ENCODE results near the gene AZI2. TPM values are rescaled to one million over a fixed set of nuclear protein-coding genes. Genes with fewer than 3 reads are reported as not detected.

AZI2 gene
- polyA plus RNA-seq, 1 donor (not counting 4 experiments of a cell fraction or from before 2014, with no cell fraction given): 81.8 TPM

DNA sequence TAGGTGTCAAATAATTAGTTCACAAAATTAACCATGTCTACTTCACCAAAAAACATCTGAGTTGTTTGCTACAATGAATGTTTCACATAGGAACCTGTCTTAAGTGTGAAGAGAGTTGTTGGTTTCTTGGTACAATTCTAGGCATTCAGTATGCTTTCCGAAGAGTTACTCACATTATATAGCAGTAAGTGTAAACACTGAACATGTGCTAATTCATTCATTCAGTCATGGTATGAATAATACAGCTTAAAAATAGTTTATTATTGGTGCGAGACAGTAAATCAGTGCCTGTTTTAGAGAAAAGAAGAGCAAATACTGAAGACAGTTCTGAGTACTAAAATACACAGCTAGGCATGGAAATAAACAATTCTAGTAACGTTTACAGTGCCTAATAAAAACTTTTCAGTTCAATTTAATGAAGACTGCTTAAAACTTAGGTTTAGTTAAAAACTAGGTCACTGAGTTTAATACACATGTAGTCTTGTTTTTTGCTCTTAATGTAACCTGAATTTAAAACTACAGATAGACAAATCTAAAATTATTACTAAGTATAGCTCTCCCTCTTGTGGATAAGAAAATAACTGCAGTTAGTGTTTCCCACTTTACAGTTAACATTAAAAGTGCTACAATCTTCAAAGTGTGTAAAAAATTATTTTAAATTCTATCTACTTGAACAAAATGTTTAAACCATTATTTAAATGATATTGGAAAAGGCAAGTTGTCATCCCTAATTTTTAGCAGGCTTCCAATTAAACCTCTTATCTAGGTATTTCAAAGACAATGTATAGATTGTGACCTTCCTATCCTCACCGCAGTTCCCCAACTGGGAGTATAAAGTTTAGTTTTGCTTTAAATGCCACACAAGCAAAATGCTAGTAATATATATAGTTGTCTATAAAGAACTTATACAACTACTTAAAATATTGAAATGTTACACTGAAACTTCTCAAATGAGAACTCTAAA lies 20.2 kb downstream of the AZI2 start:
- no peak for FAIRE-seq
- no peak overlapping the region for H2AFZ ChIP-seq (ENCODE audit: control insufficient read depth, low read length)
- peak in 1 of 3 experiments; percentile 38 for TF ChIP-seq CTCF (optimal IDR thresholded peaks at IDR 0.05 in 1 of 3, IDR thresholded peaks at IDR 0.05 in 1 of 3, conservative IDR thresholded peaks at IDR 0.05 in 1 of 3; ENCODE audit: extremely low read depth in 1 of 3, insufficient read depth in 2 of 3, low read length in 3 of 3)
- no peak for TF ChIP-seq EZH2 (IDR thresholded peaks at IDR 0.05; ENCODE audit: low read length)

DNA sequence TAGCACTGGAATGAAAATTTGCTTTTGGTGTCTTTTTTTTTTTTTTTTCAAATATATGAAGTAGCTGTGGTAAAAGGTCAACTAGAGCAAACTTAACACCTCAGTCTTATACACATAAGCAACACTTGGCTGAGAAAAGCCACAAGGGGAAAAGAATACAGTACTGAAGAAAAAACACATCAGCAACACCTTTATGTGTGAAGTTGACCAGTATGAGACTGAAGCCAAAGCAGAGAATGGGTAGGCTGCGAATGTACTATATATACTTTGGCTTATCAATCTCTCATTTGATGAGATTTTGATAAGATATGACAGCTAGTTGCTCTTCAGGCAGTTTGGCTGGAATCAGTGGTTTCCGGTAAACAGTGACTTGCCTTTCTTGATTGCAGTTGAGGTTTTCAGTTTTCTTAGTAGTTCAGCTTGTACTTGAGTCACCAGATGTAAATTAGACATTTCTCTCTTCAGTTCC lies 22.1 kb downstream of the AZI2 start:
- no peaks in the 10 kb centered on the region for H3K79me2 ChIP-seq (ENCODE audit: control insufficient read depth, insufficient read depth, low read length)
- TF ChIP-seq EZH2 (IDR thresholded peaks at IDR 0.05; ENCODE audit: low read length) (no peak), CTCF (optimal IDR thresholded peaks at IDR 0.05 in 1 of 3, IDR thresholded peaks at IDR 0.05 in 1 of 3, conservative IDR thresholded peaks at IDR 0.05 in 1 of 3; ENCODE audit: extremely low read depth in 1 of 3, insufficient read depth in 2 of 3, low read length in 3 of 3) (no peak)
- no peaks in the 10 kb centered on the region for H3K27me3 ChIP-seq (ENCODE audit: control insufficient read depth, extremely low read depth, insufficient read depth, low read length)
- no peaks in the 10 kb centered on the region for H3K9me3 ChIP-seq (ENCODE audit: control insufficient read depth, low read depth, low read length)
- no peak overlapping the region for H3K4me3 ChIP-seq (ENCODE audit: control insufficient read depth in 2 of 3, extremely low read depth in 1 of 3, insufficient read depth in 2 of 3, low read depth in 1 of 3, low read length in 3 of 3)
- H3K9ac ChIP-seq (ENCODE audit: control insufficient read depth, extremely low read depth, insufficient read depth, low read length): no peak overlapping the region
- peaks cover 6 to 8% of the 10 kb centered on the region in 2 experiments for H3K36me3 ChIP-seq (ENCODE audit: control insufficient read depth in 2 of 2, extremely low read depth in 1 of 2, insufficient read depth in 2 of 2, low read length in 2 of 2)
- H3K27ac ChIP-seq (ENCODE audit: control insufficient read depth, insufficient read depth, low read length): no peak overlapping the region
- H4K20me1 ChIP-seq (ENCODE audit: control insufficient read depth, extremely low read depth, insufficient read depth, low read length): no peaks in the 10 kb centered on the region
- no peak overlapping the region for H2AFZ ChIP-seq (ENCODE audit: control insufficient read depth, low read length)
- peaks cover 10% of the 10 kb centered on the region for H3K4me1 ChIP-seq (ENCODE audit: control insufficient read depth, extremely low read depth, insufficient read depth, low read length)
- DNase-seq (ENCODE audit: low read depth, low spot score): no peak
- H3K9me1 ChIP-seq (ENCODE audit: control insufficient read depth, extremely low read depth, insufficient read depth, low read length): no peaks in the 10 kb centered on the region
- no peak overlapping the region for H3K4me2 ChIP-seq (ENCODE audit: control insufficient read depth, extremely low read depth, insufficient read depth, low read depth, low read length)
- FAIRE-seq: no peak
- dilution Hi-C loops (cut with MboI; ENCODE audit: extremely low pct_ligation_motif_present, low sequenced_read_pairs): no loop called here

More for the DNA sequence above, 20.2 kb downstream of the AZI2 start:
- no peak for DNase-seq (ENCODE audit: low read depth, low spot score)
- no peaks in the 10 kb centered on the region for H3K79me2 ChIP-seq (ENCODE audit: control insufficient read depth, insufficient read depth, low read length)
- peaks cover 10% of the 10 kb centered on the region for H3K4me1 ChIP-seq (ENCODE audit: control insufficient read depth, extremely low read depth, insufficient read depth, low read length)
- H3K27me3 ChIP-seq (ENCODE audit: control insufficient read depth, extremely low read depth, insufficient read depth, low read length): no peaks in the 10 kb centered on the region
- H3K9ac ChIP-seq (ENCODE audit: control insufficient read depth, extremely low read depth, insufficient read depth, low read length): no peak overlapping the region
- no peaks in the 10 kb centered on the region for H4K20me1 ChIP-seq (ENCODE audit: control insufficient read depth, extremely low read depth, insufficient read depth, low read length)
- no peaks in the 10 kb centered on the region for H3K9me3 ChIP-seq (ENCODE audit: control insufficient read depth, low read depth, low read length)
- dilution Hi-C loops (cut with MboI; ENCODE audit: extremely low pct_ligation_motif_present, low sequenced_read_pairs): no loop called here
- peaks cover 6 to 12% of the 10 kb centered on the region in 2 experiments for H3K36me3 ChIP-seq (ENCODE audit: control insufficient read depth in 2 of 2, extremely low read depth in 1 of 2, insufficient read depth in 2 of 2, low read length in 2 of 2)
- no peaks in the 10 kb centered on the region for H3K9me1 ChIP-seq (ENCODE audit: control insufficient read depth, extremely low read depth, insufficient read depth, low read length)
- H3K4me3 ChIP-seq (ENCODE audit: control insufficient read depth in 2 of 3, extremely low read depth in 1 of 3, insufficient read depth in 2 of 3, low read depth in 1 of 3, low read length in 3 of 3): no peak overlapping the region
- no peak overlapping the region for H3K4me2 ChIP-seq (ENCODE audit: control insufficient read depth, extremely low read depth, insufficient read depth, low read depth, low read length)
- no peak overlapping the region for H3K27ac ChIP-seq (ENCODE audit: control insufficient read depth, insufficient read depth, low read length)

Measured in keratinocyte (primary cell).